GM18858 (cell line): Measurements from ENCODE around the gene MIA.
"Not testable (repeated sequence)": the region's sequence is repeated elsewhere in the genome, so short reads cannot be mapped to it uniquely, and the experiment has no call there.

Experiments
- ATAC-seq: cut with Tn5 transposase; IDR thresholded peaks from one replicate; pipeline ENCODE4 v1.9.1; 2021; ENCODE audit not compliant: unreplicated experiment

The MIA gene

GRCh38 chr19:40802300-40803169 lies 27.2 kb downstream of the MIA start:
- no peak for ATAC-seq

GRCh38 chr19:40803170-40803856 lies 28.0 kb downstream of the MIA start:
- no peak for ATAC-seq

DNA sequence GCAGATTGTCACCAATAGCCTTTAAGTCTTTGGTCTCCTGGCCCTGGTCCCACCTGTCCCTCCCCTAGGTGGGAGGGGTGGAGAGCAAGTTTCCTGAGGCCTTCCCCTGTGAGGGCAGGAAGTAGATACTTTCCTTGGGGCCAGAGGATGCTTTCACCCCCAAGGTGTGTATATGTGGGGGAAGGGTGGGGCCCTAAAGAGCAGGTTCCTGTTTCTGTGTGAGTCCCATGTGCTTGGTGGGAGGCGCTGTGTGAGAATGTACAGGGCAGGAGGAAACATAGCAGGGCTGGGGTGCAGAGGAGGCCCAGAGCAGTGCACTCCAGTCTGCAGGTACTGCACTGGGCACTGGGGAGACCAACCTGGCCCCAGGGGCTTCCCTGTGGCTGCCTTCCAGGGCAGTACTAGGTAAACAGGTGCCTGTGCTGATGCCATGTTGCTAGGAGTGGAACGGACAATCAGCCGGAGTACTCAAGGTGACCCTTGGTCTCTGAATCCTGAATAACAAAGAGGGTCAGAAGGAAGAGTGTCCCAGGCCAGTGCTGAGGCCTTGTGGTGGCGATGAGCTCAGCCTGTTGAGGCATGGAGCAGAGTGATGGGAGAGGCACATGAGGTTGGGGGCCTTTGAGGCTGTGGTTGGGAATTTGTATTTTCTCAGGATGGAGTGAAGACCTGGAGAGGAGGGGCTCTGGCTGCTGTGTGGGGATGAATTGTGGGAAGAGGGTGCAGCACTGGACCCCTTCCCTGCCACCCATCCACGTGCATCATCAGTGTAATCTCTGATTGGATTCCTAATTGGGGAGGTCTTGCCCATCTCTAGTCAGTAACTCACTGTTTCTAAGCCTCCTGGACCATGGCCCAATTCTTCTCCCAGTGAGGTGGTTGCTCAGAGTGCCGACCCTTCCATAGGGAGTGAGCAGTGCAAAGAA lies 28.8 kb downstream of the MIA start:
- no peak for ATAC-seq

DNA sequence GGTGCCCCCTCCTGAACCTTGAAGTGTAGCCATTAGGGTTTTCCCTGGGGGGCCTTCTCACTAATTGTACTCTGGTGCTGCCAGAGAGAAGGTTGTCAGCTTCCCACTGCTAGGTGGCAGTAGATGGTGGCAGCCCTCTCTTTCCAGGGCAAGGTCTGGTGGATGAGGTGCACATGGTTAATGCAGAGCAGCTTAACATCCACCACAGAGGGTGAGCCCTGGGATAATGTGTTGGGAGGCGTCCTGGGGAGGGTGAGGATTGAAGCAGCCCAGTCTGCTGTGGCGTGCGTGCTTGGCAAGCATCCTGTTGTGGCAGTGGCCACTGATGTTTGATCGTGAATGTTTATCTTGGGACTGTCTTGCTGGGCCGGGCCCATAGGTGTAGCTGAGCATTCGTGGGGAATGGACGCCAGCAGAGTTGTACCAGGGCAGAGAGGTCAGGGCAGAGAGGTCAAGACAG lies 29.5 kb downstream of the MIA start:
- no peak for ATAC-seq

- ATAC-seq: no peak
These were observed 30.0 kb downstream of the MIA start for GRCh38 chr19:40805258-40805868.

- ATAC-seq: no peak
These were observed 31.3 kb downstream of the MIA start for GRCh38 chr19:40806423-40807146.

GRCh38 chr19:40807147-40808020 lies 32.1 kb downstream of the MIA start:
- no peak for ATAC-seq

DNA sequence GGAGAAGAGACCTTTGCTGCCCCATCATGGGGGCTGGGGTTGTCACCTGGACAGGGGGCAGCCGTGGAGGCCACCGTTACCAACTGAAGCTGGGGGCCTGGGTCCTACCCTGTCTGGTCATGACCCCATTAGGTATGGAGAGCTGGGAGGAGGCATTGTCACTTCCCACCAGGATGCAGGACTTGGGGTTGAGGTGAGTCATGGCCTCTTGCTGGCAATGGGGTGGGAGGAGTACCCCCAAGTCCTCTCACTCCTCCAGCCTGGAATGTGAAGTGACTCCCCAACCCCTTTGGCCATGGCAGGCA lies 32.7 kb downstream of the MIA start:
- ATAC-seq: no peak

- ATAC-seq: no peak
These were observed 33.2 kb downstream of the MIA start for GRCh38 chr19:40808497-40808896.

GRCh38 chr19:40809358-40810086 lies 34.2 kb downstream of the MIA start:
- ATAC-seq: no peak

GRCh38 chr19:40810160-40810559 lies 34.8 kb downstream of the MIA start:
- no peak for ATAC-seq

- ATAC-seq: not testable (repeated sequence)
These were observed 35.5 kb downstream of the MIA start for GRCh38 chr19:40810649-40811408.

GRCh38 chr19:40811478-40812341 lies 36.4 kb downstream of the MIA start:
- no peak for ATAC-seq

DNA sequence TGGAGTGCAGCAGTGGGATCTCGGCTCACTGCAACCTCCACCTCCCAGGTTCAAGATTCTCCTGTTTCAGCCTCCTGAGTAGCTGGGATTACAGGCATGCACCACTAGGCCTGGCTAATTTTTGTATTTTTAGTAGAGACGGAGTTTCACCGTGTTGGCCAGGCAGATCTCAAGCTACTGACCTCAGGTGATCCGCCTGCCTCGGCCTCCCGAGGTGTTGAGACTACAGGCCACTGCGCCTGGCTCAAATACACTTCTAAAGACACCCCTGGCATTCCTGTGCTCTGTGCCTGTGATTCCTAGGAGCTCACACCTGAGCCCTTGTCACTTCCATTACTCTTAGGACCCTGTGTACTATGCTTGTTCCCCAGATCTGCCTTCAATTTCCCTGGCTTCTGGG lies 37.2 kb downstream of the MIA start:
- not testable (repeated sequence) for ATAC-seq

- no peak for ATAC-seq
These were observed 37.9 kb downstream of the MIA start for GRCh38 chr19:40813182-40813581.

DNA sequence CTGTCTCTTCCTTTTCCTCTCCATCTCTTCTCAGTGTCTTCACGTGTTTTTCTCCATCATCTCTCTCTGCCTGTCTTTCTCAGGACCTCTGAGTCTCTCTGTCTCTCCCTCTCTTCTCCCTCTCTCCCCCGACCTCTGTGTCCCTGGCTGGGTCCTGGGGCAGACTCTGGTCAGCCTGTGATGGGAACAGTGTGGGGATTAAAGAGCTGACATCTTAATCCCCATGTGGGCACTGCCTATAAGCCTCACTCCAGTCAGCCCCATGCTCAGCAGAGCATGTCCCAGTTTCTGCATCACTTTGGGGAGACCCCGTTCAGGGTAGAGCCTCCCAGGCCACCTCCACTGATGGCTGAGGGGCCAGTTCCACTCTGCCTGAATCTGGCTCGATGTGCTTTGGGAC lies 39.9 kb downstream of the MIA start:
- no peak for ATAC-seq
